Measurements from ENCODE around the gene SCYGR1.

Gene SCYGR1

DNA sequence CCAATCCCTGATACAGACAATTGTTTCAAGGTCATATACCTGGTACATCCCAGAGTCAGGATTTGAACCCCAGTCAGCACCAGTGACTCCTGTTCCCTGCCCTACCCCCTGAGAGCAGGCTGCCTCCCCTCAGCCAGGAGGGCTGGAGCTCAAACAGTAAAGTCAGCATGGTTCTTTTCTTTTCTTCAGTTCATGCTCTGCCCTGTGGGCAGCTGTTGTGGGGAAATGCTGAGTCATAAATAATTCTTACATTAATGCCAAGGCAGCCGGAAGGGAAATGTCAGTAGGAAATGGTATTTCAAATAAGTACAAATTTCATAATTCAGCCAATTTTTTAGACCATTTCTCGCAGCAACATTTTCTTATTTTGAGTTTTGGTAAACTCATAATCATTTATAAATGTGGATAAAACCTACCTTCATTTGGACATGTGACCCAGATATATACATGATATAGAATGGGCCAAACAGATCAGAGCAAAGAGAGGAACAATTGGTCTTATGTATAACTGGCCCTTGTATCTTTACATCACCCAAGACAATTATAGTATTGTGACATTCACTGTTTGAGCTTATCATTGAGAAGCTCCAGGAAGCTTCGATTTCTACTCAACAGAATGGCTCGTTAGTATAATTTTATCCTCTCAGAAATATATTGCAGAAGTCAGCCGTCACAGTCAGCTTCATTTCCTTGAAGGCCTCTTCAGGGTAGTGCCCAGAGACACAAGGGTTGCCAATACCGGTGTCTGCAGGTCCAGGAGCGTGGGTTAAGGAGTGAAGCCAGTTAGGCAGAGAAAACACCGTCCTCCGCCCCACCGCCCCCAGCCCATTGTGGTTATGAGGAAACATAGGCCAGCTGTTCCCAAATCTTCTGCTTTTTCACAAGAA, 28.0 kb upstream of the SCYGR1 start:
- H3K4ac ChIP-seq (ENCODE audit: low read depth, low read length), result no peak overlapping the region
- H3K9me3 ChIP-seq (ENCODE audit: insufficient read depth, low read depth, low read length), result no peaks in the 10 kb centered on the region
- H4K8ac ChIP-seq (ENCODE audit: low read depth, low read length), result no peak overlapping the region
- H2BK12ac ChIP-seq (ENCODE audit: low read length), result no peak overlapping the region
- H4K91ac ChIP-seq (ENCODE audit: low read depth, low read length), result no peak overlapping the region
- no peak overlapping the region for H3K18ac ChIP-seq (ENCODE audit: low read length)
- H2BK5ac ChIP-seq (ENCODE audit: low read depth, low read length, poor library complexity), result no peak overlapping the region
- no peaks in the 10 kb centered on the region for H3K79me2 ChIP-seq (ENCODE audit: control insufficient read depth, insufficient read depth, low read length, poor library complexity)
- H3K27ac ChIP-seq (ENCODE audit: low read depth, low read length), result no peak overlapping the region
- no peak overlapping the region for H3K23ac ChIP-seq (ENCODE audit: low read length)
- H2AFZ ChIP-seq (ENCODE audit: insufficient read depth, low read length, poor library complexity), result no peak overlapping the region
- H3K4me2 ChIP-seq (ENCODE audit: low read length), result no peak overlapping the region
- no peak overlapping the region for H3K4me3 ChIP-seq (ENCODE audit: low read depth, low read length)
- H3K27me3 ChIP-seq (ENCODE audit: insufficient read depth, low read length), result no peaks in the 10 kb centered on the region
- H2AK5ac ChIP-seq (ENCODE audit: low read length), result no peak overlapping the region
- no peak overlapping the region for H3K9ac ChIP-seq (ENCODE audit: low read length)
- no peaks in the 10 kb centered on the region for H3K79me1 ChIP-seq (ENCODE audit: low read length)
- H3K14ac ChIP-seq (ENCODE audit: low read length), result no peak overlapping the region
- H2BK120ac ChIP-seq (ENCODE audit: insufficient read depth, low read length, poor library complexity), result no peak overlapping the region
- no CpG with 5 or more reads among the region's 10 CpGs for whole genome bisulfite sequencing (ENCODE audit: extremely low coverage, insufficient coverage, insufficient read length)
- no peaks in the 10 kb centered on the region for H3K4me1 ChIP-seq (ENCODE audit: control insufficient read depth in 1 of 2, insufficient read depth in 2 of 2, low read length in 2 of 2)
- peak; percentile 9 to 49 for DNase-seq
- H4K12ac ChIP-seq (ENCODE audit: low read depth, low read length), result no peak overlapping the region
- H3K36me3 ChIP-seq (ENCODE audit: control insufficient read depth in 1 of 2, insufficient read depth in 2 of 2, low read length in 2 of 2), result no peaks in the 10 kb centered on the region

GRCh38 chr2:227414846-227415245, 27.1 kb upstream of the SCYGR1 start:
- no CpG with 5 or more reads among the region's 3 CpGs for WGBS (ENCODE audit: extremely low coverage, insufficient coverage, insufficient read length)

DNA sequence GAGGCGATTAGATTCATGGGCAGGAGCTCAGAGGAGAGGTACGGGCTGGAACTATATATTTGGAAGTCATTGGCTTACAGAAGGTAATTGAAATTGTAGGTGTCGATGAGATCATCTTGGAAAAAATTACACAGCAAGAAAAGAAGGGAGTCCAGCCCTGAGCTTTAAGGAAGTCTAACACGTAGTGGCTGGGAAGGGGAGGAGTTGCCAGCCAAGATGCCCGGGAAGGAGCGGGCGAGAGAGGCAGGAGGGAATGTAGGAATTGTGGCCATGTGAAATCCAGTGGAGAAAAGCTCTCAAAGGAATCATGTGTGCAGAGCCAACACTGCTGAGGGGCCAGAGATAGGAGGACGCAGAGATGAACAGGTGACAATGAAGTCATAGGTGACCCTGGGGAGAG, 25.6 kb upstream of the SCYGR1 start:
- Histone ChIP-seq H3K4me2 (ENCODE audit: low read length) (no peak overlapping the region), H4K8ac (ENCODE audit: low read depth, low read length) (no peak overlapping the region), H3K9ac (ENCODE audit: low read length) (no peak overlapping the region), H3K36me3 (ENCODE audit: control insufficient read depth in 1 of 2, insufficient read depth in 2 of 2, low read length in 2 of 2) (no peaks in the 10 kb centered on the region), H2AK5ac (ENCODE audit: low read length) (no peak overlapping the region), H3K27ac (ENCODE audit: low read depth, low read length) (no peak overlapping the region), H4K91ac (ENCODE audit: low read depth, low read length) (no peak overlapping the region), H2BK5ac (ENCODE audit: low read depth, low read length, poor library complexity) (no peak overlapping the region), H3K4me1 (ENCODE audit: control insufficient read depth in 1 of 2, insufficient read depth in 2 of 2, low read length in 2 of 2) (no peaks in the 10 kb centered on the region), H3K14ac (ENCODE audit: low read length) (no peak overlapping the region), H3K4me3 (ENCODE audit: low read depth, low read length) (no peak overlapping the region), H2BK120ac (ENCODE audit: insufficient read depth, low read length, poor library complexity) (no peak overlapping the region), H3K23ac (ENCODE audit: low read length) (no peak overlapping the region), H4K12ac (ENCODE audit: low read depth, low read length) (no peak overlapping the region), H3K27me3 (ENCODE audit: insufficient read depth, low read length) (no peaks in the 10 kb centered on the region), H3K9me3 (ENCODE audit: insufficient read depth, low read depth, low read length) (no peaks in the 10 kb centered on the region), H3K79me1 (ENCODE audit: low read length) (no peaks in the 10 kb centered on the region), H2BK12ac (ENCODE audit: low read length) (no peak overlapping the region), H3K18ac (ENCODE audit: low read length) (no peak overlapping the region), H3K4ac (ENCODE audit: low read depth, low read length) (no peak overlapping the region), H3K79me2 (ENCODE audit: control insufficient read depth, insufficient read depth, low read length, poor library complexity) (no peaks in the 10 kb centered on the region), H2AFZ (ENCODE audit: insufficient read depth, low read length, poor library complexity) (no peak overlapping the region)
- WGBS (ENCODE audit: extremely low coverage, insufficient coverage, insufficient read length), result no CpG with 5 or more reads among the region's 8 CpGs
- DNase-seq, result no peak

More at GRCh38 chr2:227414846-227415245, 27.1 kb upstream of the SCYGR1 start:
- H2BK5ac ChIP-seq (ENCODE audit: low read depth, low read length, poor library complexity), result no peak overlapping the region
- H2AK5ac ChIP-seq (ENCODE audit: low read length), result no peak overlapping the region
- H3K4ac ChIP-seq (ENCODE audit: low read depth, low read length), result no peak overlapping the region
- H3K14ac ChIP-seq (ENCODE audit: low read length), result no peak overlapping the region
- H2BK12ac ChIP-seq (ENCODE audit: low read length), result no peak overlapping the region
- no peaks in the 10 kb centered on the region for H3K36me3 ChIP-seq (ENCODE audit: control insufficient read depth in 1 of 2, insufficient read depth in 2 of 2, low read length in 2 of 2)
- no peak overlapping the region for H3K4me3 ChIP-seq (ENCODE audit: low read depth, low read length)
- no peak overlapping the region for H3K23ac ChIP-seq (ENCODE audit: low read length)
- H3K18ac ChIP-seq (ENCODE audit: low read length), result no peak overlapping the region
- no peaks in the 10 kb centered on the region for H3K79me2 ChIP-seq (ENCODE audit: control insufficient read depth, insufficient read depth, low read length, poor library complexity)
- H3K79me1 ChIP-seq (ENCODE audit: low read length), result no peaks in the 10 kb centered on the region
- no peak overlapping the region for H4K12ac ChIP-seq (ENCODE audit: low read depth, low read length)
- H3K9me3 ChIP-seq (ENCODE audit: insufficient read depth, low read depth, low read length), result no peaks in the 10 kb centered on the region
- no peak overlapping the region for H3K4me2 ChIP-seq (ENCODE audit: low read length)
- H3K4me1 ChIP-seq (ENCODE audit: control insufficient read depth in 1 of 2, insufficient read depth in 2 of 2, low read length in 2 of 2), result no peaks in the 10 kb centered on the region
- H3K9ac ChIP-seq (ENCODE audit: low read length), result no peak overlapping the region
- H3K27me3 ChIP-seq (ENCODE audit: insufficient read depth, low read length), result no peaks in the 10 kb centered on the region
- H2AFZ ChIP-seq (ENCODE audit: insufficient read depth, low read length, poor library complexity), result no peak overlapping the region
- H3K27ac ChIP-seq (ENCODE audit: low read depth, low read length), result no peak overlapping the region
- no peak overlapping the region for H4K8ac ChIP-seq (ENCODE audit: low read depth, low read length)
- peak; percentile 33 to 68 for DNase-seq
- no peak overlapping the region for H4K91ac ChIP-seq (ENCODE audit: low read depth, low read length)
- no peak overlapping the region for H2BK120ac ChIP-seq (ENCODE audit: insufficient read depth, low read length, poor library complexity)

DNA sequence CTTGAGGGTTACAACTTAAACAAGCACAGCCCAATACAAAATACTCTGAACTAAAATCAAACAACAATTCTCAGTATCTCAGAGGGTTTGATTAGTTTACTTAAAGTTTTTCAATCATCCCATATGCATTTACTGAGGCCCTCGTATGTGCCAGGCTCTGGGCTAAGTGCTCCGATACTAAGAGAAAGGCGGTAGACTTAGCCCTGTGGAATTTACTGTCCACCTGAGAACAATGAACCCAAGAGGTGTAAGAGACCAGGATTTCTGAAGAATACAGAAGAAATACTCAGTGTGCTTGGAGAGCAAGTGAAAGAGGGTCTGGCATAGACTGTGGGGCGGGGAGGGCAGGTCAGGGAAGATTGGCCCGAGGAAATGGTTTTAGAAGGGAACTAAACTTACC, 25.1 kb upstream of the SCYGR1 start:
- Histone ChIP-seq H3K4me1 (ENCODE audit: control insufficient read depth in 1 of 2, insufficient read depth in 2 of 2, low read length in 2 of 2) (peaks cover under 1 to 1% of the 10 kb centered on the region in 2 experiments), H2BK5ac (ENCODE audit: low read depth, low read length, poor library complexity) (no peak overlapping the region), H4K12ac (ENCODE audit: low read depth, low read length) (no peak overlapping the region), H2BK12ac (ENCODE audit: low read length) (no peak overlapping the region), H3K9ac (ENCODE audit: low read length) (no peak overlapping the region), H4K8ac (ENCODE audit: low read depth, low read length) (no peak overlapping the region), H3K79me1 (ENCODE audit: low read length) (no peaks in the 10 kb centered on the region), H3K36me3 (ENCODE audit: control insufficient read depth in 1 of 2, insufficient read depth in 2 of 2, low read length in 2 of 2) (no peaks in the 10 kb centered on the region), H3K23ac (ENCODE audit: low read length) (no peak overlapping the region), H2BK120ac (ENCODE audit: insufficient read depth, low read length, poor library complexity) (no peak overlapping the region), H2AK5ac (ENCODE audit: low read length) (no peak overlapping the region), H3K18ac (ENCODE audit: low read length) (no peak overlapping the region), H3K9me3 (ENCODE audit: insufficient read depth, low read depth, low read length) (no peaks in the 10 kb centered on the region), H3K4ac (ENCODE audit: low read depth, low read length) (no peak overlapping the region), H3K4me3 (ENCODE audit: low read depth, low read length) (no peak overlapping the region), H4K91ac (ENCODE audit: low read depth, low read length) (no peak overlapping the region), H2AFZ (ENCODE audit: insufficient read depth, low read length, poor library complexity) (no peak overlapping the region), H3K27me3 (ENCODE audit: insufficient read depth, low read length) (no peaks in the 10 kb centered on the region), H3K14ac (ENCODE audit: low read length) (no peak overlapping the region), H3K79me2 (ENCODE audit: control insufficient read depth, insufficient read depth, low read length, poor library complexity) (no peaks in the 10 kb centered on the region), H3K27ac (ENCODE audit: low read depth, low read length) (no peak overlapping the region), H3K4me2 (ENCODE audit: low read length) (no peak overlapping the region)
- no CpG with 5 or more reads among the region's 5 CpGs for WGBS (ENCODE audit: extremely low coverage, insufficient coverage, insufficient read length)
- no peak for DNase-seq

Data from trophoblast cell (in vitro differentiated cells and primary cell).